Panc1 (cell line): ENCODE data around the gene PAFAH1B1. TPM values are rescaled to one million over a fixed set of nuclear protein-coding genes. Genes with fewer than 3 reads are reported as not detected.

Source experiments
- ATAC-seq: fragments of 200-7000 bp; cut with Tn5 transposase; 2 replicates; pipeline ENCODE4 v1.9.1; 2020; ENCODE audit warnings: mild to moderate bottlenecking, moderate library complexity
- BruUV-seq: library from RNA; stranded (reverse); fragments of 400-500 nt; replicated peaks from 2 replicates; lab custom pipeline; 2021; lab: Mats Ljungman, UMichigan
- CTCF ChIA-PET: fragments of 300-600 bp; sonication (Branson Sonifier 250); formaldehyde crosslinking; loops from one replicate; lab custom pipeline; 2022; ENCODE audit warnings: antibody characterized with exemption; lab: Charles Lee
- POLR2A ChIA-PET: fragments of 300-600 bp; sonication (Branson Sonifier 250); formaldehyde crosslinking; loops from one replicate; lab custom pipeline; 2022; ENCODE audit warnings: antibody characterized with exemption; lab: Charles Lee
- DNase-seq: peaks from one replicate; pipeline ENCODE4 v3.0.0-alpha.2; 2010; ENCODE audit warnings: low read depth, low spot score
- H3K27ac ChIP-seq: 2 replicates; pipeline ENCODE4 v1.5.1; 2011; ENCODE audit warnings: mild to moderate bottlenecking, low read length, inconsistent platforms
- H3K27me3 ChIP-seq: fragments of 200-500 bp; sonication (Bioruptor generic); 2 replicates; pipeline ENCODE4 v1.6.0; 2014; ENCODE audit warnings: low read length, inconsistent platforms; ENCODE audit not compliant: control insufficient read depth, insufficient read depth
- H3K36me3 ChIP-seq: fragments of 200-500 bp; sonication (Bioruptor generic); 2 replicates; pipeline ENCODE4 v1.5.1; 2014; ENCODE audit warnings: inconsistent platforms, mild to moderate bottlenecking, low read length, moderate library complexity; ENCODE audit not compliant: control insufficient read depth, insufficient read depth
- H3K4me1 ChIP-seq: 2 replicates; pipeline ENCODE4 v1.5.1; 2011; ENCODE audit warnings: inconsistent platforms, mild to moderate bottlenecking, low read length, moderate library complexity; ENCODE audit not compliant: control insufficient read depth, insufficient read depth
- H3K4me3 ChIP-seq, 2 experiments: 2 replicates each; pipeline ENCODE4 v1.5.1; 2011 to 2012; ENCODE audit warnings: low read depth in 2 of 2, low read length in 2 of 2, mild to moderate bottlenecking in 2 of 2, inconsistent platforms in 1 of 2, moderate library complexity in 1 of 2
- H3K9me3 ChIP-seq: fragments of 200-500 bp; sonication (Bioruptor generic); 2 replicates; pipeline ENCODE4 v1.5.1; 2014; ENCODE audit warnings: low read depth, mild to moderate bottlenecking, inconsistent platforms, low read length, moderate library complexity; ENCODE audit not compliant: control insufficient read depth, insufficient read depth
- CTCF ChIP-seq: fragments of 450-650 bp; IDR thresholded peaks from 2 replicates; pipeline ENCODE4 v1.5.1; 2017; ENCODE audit warnings: mild to moderate bottlenecking
- POLR2AphosphoS5 ChIP-seq: IDR thresholded peaks from 2 replicates; pipeline ENCODE4 v1.6.1; 2012; ENCODE audit warnings: mild to moderate bottlenecking, low read depth, low read length, moderate library complexity
- REST ChIP-seq, 2 experiments: IDR thresholded peaks; 2 replicates each; pipeline ENCODE4 v1.6.1; 2011 to 2012; ENCODE audit warnings: low read depth in 2 of 2, control low read depth in 1 of 2, low read length in 1 of 2, mild to moderate bottlenecking in 1 of 2, moderate library complexity in 1 of 2; ENCODE audit not compliant: insufficient read depth in 1 of 2
- SIN3A ChIP-seq: IDR thresholded peaks from 2 replicates; pipeline ENCODE4 v1.6.1; 2012; ENCODE audit warnings: low read depth, mild to moderate bottlenecking, low read length, moderate library complexity, borderline replicate concordance; ENCODE audit not compliant: insufficient read depth
- TCF7L2 ChIP-seq: IDR thresholded peaks from 2 replicates; pipeline ENCODE4 v1.6.1; 2011; ENCODE audit warnings: mild to moderate bottlenecking, low read depth, low read length, inconsistent platforms
- in situ Hi-C: cut with HindIII; loops from 2 replicates; pipeline ENCODE4 v1.10.0; 2016; ENCODE audit warnings: low sequenced_read_pairs, low pct_unique_long_range_greater_than_20kb
- intact Hi-C: fragments of 100-400 bp; cut with micrococcal nuclease; formaldehyde crosslinking; loops from one replicate; pipeline ENCODE4 v1.10.0; 2022; ENCODE audit not compliant: unreplicated experiment
- total RNA-seq: library from RNA; stranded (reverse); gene quantifications from one replicate; pipeline ENCODE4 v1.2.1, GENCODE V29; 2021; ENCODE audit not compliant: unreplicated experiment

PAFAH1B1 gene
- total RNA-seq, 1 experiment from 2014 or later = 120 TPM

- in situ Hi-C loops = no loop called here
- intact Hi-C loops = no loop called here
- no peak overlapping the region for H3K4me3 ChIP-seq
- no TSS peak for BruUV-seq
- POLR2A ChIA-PET = no interaction called here
- CTCF ChIA-PET = no interaction called here
- H3K9me3 ChIP-seq = no peaks in the 10 kb centered on the region
- no peaks in the 10 kb centered on the region; the same call in none of the 2 replicates for H3K4me1 ChIP-seq
- H3K27me3 ChIP-seq = no peaks in the 10 kb centered on the region
- H3K36me3 ChIP-seq = no peaks in the 10 kb centered on the region
- no peak overlapping the region for H3K27ac ChIP-seq
- ATAC-seq (no peak), DNase-seq (no peak)
- no peak for TF ChIP-seq REST (IDR thresholded peaks at IDR 0.05; ENCODE audit: insufficient read depth in 1 of 2, low read depth in 2 of 2, low read length in 1 of 2)
- TF ChIP-seq TCF7L2 = no peak
- TF ChIP-seq POLR2AphosphoS5 = no peak
- TF ChIP-seq SIN3A = no peak
These were observed 98.7 kb downstream of the PAFAH1B1 start for GRCh38 chr17:2691965-2692780.

- CTCF ChIA-PET = no interaction called here
- no peaks in the 10 kb centered on the region for H3K36me3 ChIP-seq
- POLR2A ChIA-PET = no interaction called here
These were observed 99.3 kb downstream of the PAFAH1B1 start for GRCh38 chr17:2692781-2693135.

More at GRCh38 chr17:2692781-2693135, 99.3 kb downstream of the PAFAH1B1 start:
- Histone ChIP-seq H3K4me3 (no peak overlapping the region), H3K27me3 (no peaks in the 10 kb centered on the region), H3K27ac (no peak overlapping the region), H3K9me3 (no peaks in the 10 kb centered on the region), H3K4me1 (no peaks in the 10 kb centered on the region; the same call in none of the 2 replicates)
- in situ Hi-C loops (no loop called here), intact Hi-C loops (no loop called here)
- TF ChIP-seq SIN3A = no peak
- no peak for TF ChIP-seq POLR2AphosphoS5
- TF ChIP-seq CTCF = no peak
- DNase-seq (no peak), ATAC-seq (no peak)
- BruUV-seq = TSS peak; percentile 74
